Adipocyte (in vitro differentiated cells): ENCODE measurements around the gene PREX1.

ENCODE experiments used
- DNase-seq: peaks from one replicate; pipeline ENCODE4 v3.0.0-alpha.2; 2015; ENCODE audit warnings: low read depth
- H3K27me3 ChIP-seq: replicated peaks from 2 replicates; pipeline ENCODE4 v1.7.0; 2013; ENCODE audit warnings: mild to moderate bottlenecking, low read length, moderate library complexity; ENCODE audit not compliant: control insufficient read depth, insufficient read depth
- H3K36me3 ChIP-seq: 2 replicates; pipeline ENCODE4 v1.7.0; 2013; ENCODE audit warnings: low read length, mild to moderate bottlenecking, moderate library complexity; ENCODE audit not compliant: control insufficient read depth, insufficient read depth, severe bottlenecking
- H3K4me1 ChIP-seq: 2 replicates; pipeline ENCODE4 v1.7.0; 2013; ENCODE audit warnings: mild to moderate bottlenecking, low read length, moderate library complexity; ENCODE audit not compliant: control insufficient read depth, insufficient read depth
- H3K4me3 ChIP-seq: 2 replicates; pipeline ENCODE4 v1.7.0; 2013; ENCODE audit warnings: mild to moderate bottlenecking, low read length, moderate library complexity
- H3K9ac ChIP-seq: 2 replicates; pipeline ENCODE4 v1.7.0; 2013; ENCODE audit warnings: mild to moderate bottlenecking, low read length, moderate library complexity
- H3K9me3 ChIP-seq: 2 replicates; pipeline ENCODE4 v1.7.0; 2013; ENCODE audit warnings: mild to moderate bottlenecking, low read length, moderate library complexity; ENCODE audit not compliant: control insufficient read depth

The PREX1 gene

DNA sequence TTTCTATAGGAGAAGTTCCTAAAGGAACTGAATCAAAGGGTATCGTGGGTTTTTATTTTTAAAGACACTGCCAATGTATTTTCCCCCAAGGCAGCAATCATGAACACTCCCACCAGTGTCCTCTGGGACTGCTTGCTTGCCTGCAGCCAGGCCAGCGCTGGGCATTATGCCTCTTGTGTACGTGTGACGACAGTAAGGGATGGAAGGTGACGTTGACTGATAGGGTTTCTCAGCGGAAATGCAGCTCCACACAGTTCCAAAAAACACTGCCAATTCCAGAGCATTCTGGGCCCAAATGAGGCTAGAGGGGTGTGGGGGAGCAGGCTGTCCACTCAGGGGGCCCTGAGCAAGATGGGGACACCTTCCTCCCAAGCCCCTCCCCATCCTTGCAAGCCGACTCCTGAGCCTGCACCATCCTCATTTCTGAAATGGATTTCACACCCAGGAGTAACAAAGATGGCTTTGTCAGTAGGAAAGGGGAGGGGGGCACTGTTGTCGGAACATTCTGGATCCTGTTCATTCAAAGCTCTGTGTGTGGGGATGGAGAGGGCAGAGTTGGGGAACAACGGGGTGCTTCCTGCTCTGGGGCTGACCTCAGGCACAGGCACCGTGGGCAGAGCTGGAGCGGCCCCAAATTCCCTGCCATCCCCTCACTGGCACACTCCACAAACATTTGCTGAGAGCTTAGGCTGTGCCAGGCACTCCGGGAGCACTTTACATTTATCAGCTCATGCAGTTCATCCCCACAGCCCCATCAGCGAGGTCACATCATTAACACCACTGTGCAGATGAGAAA, 20.0 kb downstream of the PREX1 start:
- H3K9ac ChIP-seq, result no peak overlapping the region
- no peak overlapping the region for H3K4me3 ChIP-seq
- H3K36me3 ChIP-seq, result no peaks in the 10 kb centered on the region
- DNase-seq, result no peak
- H3K27me3 ChIP-seq, result peaks cover 38% of the 10 kb centered on the region
- peaks cover 10% of the 10 kb centered on the region for H3K9me3 ChIP-seq
- peaks cover under 1% of the 10 kb centered on the region for H3K4me1 ChIP-seq

DNA sequence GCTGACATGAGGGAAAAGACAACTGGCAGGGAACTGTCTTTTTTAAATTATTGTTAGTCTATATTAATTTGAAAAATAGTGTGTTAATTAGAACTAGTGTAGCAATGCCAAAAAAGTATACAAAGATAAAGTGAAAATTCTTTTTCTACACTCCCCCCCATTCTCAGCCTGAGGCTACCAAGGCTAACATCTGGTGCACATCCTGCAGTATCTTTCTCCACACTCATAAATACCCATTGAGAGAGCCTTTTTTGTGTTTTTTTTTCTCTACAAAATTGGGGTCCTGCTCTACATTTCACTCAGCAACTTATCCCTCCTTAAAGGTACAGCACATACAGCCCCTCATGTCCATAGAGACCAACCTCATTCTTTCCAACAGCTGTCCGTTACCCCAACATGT, 20.7 kb downstream of the PREX1 start:
- Histone ChIP-seq H3K27me3 (peaks cover 38% of the 10 kb centered on the region), H3K9ac (no peak overlapping the region), H3K36me3 (no peaks in the 10 kb centered on the region), H3K9me3 (peaks cover 10% of the 10 kb centered on the region), H3K4me1 (no peaks in the 10 kb centered on the region), H3K4me3 (no peak overlapping the region)
- no peak for DNase-seq

DNA sequence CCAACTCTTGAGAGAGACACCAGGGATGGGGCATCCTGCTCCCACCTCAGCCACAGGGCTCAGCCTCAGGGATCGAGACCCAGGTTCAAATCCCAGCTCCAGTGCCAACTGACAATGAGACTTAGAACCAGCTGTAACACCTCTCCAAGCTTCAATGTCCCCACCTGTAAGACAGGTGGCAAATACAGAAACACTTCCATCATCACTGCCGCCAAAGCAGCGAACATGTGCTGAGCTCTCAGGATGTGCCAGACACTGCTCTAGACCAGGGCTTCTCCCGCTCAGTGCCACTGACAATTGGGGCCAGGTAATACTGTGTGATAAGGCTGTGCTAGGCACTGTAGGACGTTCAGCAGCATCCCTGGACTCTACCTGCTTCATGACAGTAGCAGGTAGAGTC, 22.1 kb downstream of the PREX1 start:
- H3K4me3 ChIP-seq, result no peak overlapping the region
- no peaks in the 10 kb centered on the region for H3K4me1 ChIP-seq
- no peaks in the 10 kb centered on the region for H3K36me3 ChIP-seq
- no peak for DNase-seq
- no peak overlapping the region for H3K9ac ChIP-seq
- peaks cover 38% of the 10 kb centered on the region for H3K27me3 ChIP-seq
- H3K9me3 ChIP-seq, result peaks cover 10% of the 10 kb centered on the region

DNA sequence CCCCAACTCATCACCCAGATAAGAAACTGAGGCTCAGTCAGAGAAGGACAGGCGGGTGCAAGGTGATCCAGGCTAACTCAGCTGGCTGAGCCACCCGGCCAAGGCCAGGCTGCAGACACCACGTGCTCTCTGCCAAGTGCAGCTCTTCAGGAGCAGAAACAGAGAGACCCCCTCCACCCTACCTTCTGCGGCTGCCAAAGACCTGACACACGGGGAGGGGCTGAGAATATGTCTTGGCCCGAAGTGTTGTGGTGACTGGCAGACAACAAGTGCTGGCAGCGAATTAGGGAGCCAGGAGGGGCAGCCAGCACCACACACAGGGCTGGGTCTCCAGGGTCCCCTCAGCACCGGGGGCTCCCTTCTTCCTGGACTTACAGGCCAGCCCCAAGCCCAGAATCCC, 22.5 kb downstream of the PREX1 start:
- peaks cover 38% of the 10 kb centered on the region for H3K27me3 ChIP-seq
- no peak overlapping the region for H3K9ac ChIP-seq
- H3K4me1 ChIP-seq, result no peaks in the 10 kb centered on the region
- H3K36me3 ChIP-seq, result no peaks in the 10 kb centered on the region
- peaks cover 10% of the 10 kb centered on the region for H3K9me3 ChIP-seq
- H3K4me3 ChIP-seq, result no peak overlapping the region
- DNase-seq, result no peak

DNA sequence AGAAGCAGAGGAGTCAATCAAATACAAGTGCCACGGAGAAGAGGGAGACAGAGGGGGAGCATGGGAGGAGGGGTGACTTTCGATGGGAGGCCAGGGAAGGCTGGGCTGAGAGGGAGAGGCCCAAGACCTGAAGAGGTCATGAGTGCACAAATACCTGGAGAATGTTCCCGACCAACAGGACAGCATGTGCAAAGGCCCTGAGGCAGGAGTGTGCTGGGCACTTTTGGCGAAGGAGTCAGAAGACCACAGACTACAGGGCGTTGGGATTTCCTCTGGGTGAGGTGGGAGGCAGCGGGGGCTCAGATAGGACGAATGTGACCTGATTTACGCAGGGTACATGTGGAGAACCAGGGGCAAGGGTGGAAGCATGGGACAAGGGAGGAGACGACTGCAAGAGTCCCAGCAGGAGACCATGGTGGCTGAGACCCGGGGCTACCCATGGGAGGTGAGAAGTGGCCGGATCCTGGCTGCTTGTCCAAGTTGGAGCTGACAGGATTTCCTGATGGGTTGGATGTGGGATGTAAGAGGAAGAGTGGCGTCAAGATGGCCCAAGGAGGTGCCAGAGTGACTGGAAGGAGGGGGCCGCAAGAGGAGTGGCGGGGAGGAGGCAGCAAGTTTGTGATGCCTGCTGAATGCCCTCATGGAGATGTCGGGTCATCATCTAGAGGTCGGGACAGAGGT, 23.4 kb downstream of the PREX1 start:
- no peak for DNase-seq

DNA sequence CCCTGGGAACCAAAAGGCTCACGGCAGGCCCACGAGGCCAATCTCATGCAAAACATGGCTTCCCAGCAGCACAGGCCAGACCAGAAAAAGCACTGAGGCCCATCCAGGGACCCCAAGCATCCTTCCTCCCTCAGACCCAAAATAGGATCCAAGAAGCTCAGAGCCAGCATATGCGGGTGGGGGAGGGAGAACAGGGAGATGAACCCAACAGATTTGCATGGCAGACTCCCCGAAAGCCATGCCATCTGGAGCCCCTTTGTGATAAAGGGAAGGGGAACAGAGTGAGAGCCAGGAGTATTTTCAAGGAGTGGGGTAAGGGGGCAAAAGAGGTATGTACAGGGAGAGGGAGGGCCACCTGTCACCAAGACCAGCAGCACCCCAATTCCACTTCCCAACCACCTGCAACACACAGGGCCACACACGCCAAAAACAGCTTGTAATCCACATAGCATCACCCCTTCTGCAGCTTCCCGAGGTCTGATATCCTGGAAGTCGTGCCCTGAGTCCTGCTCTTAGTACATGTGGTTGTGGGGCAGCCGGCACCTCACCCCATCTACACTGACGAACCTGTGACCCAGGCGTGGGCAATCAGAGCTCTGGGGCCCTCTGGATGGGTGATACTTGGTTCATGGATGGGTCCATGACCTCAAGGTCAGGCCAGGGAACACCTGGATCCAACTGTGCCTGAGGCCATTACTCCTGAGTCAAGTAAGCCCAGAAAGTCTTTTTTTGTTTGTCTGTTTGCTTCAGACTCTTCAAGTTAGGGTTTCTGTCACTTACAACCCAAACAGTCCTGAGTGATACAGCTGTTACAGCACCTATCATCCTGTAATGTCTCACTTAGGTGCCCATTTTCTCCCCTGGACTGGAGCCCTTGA, 24.4 kb downstream of the PREX1 start:
- Histone ChIP-seq H3K9me3 (peaks cover 10% of the 10 kb centered on the region), H3K27me3 (peaks cover 35% of the 10 kb centered on the region), H3K4me1 (no peaks in the 10 kb centered on the region), H3K36me3 (no peaks in the 10 kb centered on the region), H3K9ac (no peak overlapping the region), H3K4me3 (no peak overlapping the region)
- no peak for DNase-seq

More for the DNA sequence above, 23.4 kb downstream of the PREX1 start:
- Histone ChIP-seq H3K27me3 (peaks cover 43% of the 10 kb centered on the region), H3K4me3 (no peak overlapping the region), H3K9me3 (peaks cover 10% of the 10 kb centered on the region), H3K36me3 (no peaks in the 10 kb centered on the region), H3K9ac (no peak overlapping the region), H3K4me1 (no peaks in the 10 kb centered on the region)

DNA sequence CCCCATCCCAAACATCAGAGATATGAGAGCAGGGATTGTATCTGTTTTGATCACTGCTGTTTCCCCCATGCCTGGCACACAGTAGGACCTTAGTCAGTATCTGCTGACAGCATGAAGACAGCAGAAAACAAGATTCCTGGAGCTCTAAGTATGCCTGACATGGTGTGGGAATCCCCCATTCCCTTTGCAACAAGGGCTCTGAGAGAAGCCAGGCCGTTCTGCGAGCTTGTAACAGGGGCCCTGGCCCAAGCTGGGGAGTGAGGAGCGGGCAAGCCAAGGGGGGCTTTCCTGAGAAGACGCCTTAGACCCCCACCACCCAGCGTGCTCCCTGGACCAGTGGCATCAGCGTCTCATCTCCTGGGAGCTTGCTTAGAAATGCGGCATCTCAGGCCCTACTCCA, 25.2 kb downstream of the PREX1 start:
- Histone ChIP-seq H3K36me3 (no peaks in the 10 kb centered on the region), H3K4me1 (no peaks in the 10 kb centered on the region), H3K4me3 (no peak overlapping the region), H3K9ac (no peak overlapping the region), H3K9me3 (peaks cover 10% of the 10 kb centered on the region), H3K27me3 (peaks cover 35% of the 10 kb centered on the region)
- no peak for DNase-seq

DNA sequence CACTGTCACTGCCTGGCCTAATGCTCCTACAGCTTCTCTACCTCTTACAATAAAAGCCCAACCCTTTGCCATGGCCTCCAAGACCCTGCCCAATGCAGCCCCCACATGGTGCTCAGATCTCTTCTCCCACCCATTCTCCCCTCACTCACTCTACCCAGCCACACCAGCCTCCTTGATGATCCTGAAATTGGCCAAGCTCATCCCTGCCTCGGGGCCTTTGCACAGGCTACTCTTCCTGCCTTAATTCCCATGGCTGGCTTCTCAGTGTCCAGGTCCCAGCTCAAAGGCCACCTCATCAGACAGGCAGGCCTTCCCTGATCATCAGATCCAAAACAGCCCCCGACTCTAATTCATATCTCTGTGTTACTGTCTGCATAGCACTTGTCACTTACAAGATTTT, 25.6 kb downstream of the PREX1 start:
- Histone ChIP-seq H3K36me3 (no peaks in the 10 kb centered on the region), H3K27me3 (peaks cover 35% of the 10 kb centered on the region), H3K4me1 (no peaks in the 10 kb centered on the region), H3K9ac (no peak overlapping the region), H3K4me3 (no peak overlapping the region), H3K9me3 (peaks cover 6% of the 10 kb centered on the region)
- no peak for DNase-seq

DNA sequence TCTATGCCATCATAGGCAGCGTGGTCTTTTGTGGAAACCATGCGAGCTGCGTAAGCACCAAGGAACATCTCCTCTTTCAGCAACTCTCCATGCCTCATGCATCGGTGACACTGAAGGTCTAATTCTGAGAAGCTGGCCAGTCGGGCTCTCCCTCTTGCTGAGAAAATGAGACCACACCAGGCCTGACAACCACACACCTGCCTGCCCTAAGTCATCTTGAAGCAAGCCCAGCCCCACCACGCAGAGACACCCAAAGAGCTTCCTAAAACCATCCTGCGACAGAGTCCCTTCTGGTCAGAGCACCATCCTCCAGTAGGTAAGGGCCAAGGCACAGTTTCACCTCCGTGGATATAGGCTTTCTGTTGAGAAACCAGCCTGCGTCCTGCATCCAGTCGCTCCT, 26.6 kb downstream of the PREX1 start:
- H3K4me1 ChIP-seq, result no peaks in the 10 kb centered on the region
- no peaks in the 10 kb centered on the region for H3K36me3 ChIP-seq
- no peaks in the 10 kb centered on the region for H3K9me3 ChIP-seq
- H3K9ac ChIP-seq, result no peak overlapping the region
- H3K27me3 ChIP-seq, result peaks cover 33% of the 10 kb centered on the region
- H3K4me3 ChIP-seq, result no peak overlapping the region
- DNase-seq, result no peak

DNA sequence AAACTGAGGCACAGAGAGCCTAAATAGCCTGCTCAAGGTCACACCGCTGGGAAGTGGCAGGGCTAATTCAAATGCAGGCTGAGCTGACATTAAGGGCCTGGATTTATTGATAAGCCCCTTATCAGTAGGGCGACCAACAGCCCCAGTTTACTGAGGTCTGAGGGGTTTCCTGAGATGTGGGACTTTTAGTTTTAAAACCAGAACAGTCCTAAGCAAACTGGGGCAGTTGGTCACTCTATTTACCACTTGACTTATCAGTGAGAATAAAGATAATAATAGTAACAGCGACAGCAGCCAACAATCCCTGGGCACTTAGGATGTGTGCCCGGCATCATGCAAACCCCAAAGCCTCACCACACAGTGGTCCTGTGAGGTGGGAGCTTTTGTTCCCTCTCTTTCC, 27.6 kb downstream of the PREX1 start:
- no peaks in the 10 kb centered on the region for H3K36me3 ChIP-seq
- H3K4me1 ChIP-seq, result no peaks in the 10 kb centered on the region
- no peak for DNase-seq
- H3K4me3 ChIP-seq, result no peak overlapping the region
- no peak overlapping the region for H3K9ac ChIP-seq
- H3K27me3 ChIP-seq, result peaks cover 37% of the 10 kb centered on the region
- H3K9me3 ChIP-seq, result no peaks in the 10 kb centered on the region
